GM19324 (cell line): ENCODE results near the gene IGLL1.
"Not testable (repeated sequence)": the region's sequence is repeated elsewhere in the genome, so short reads cannot be mapped to it uniquely, and the experiment has no call there.

ENCODE experiments used
- ATAC-seq: cut with Tn5 transposase; IDR thresholded peaks from one replicate; pipeline ENCODE4 v1.9.1; 2021; ENCODE audit warnings: mild to moderate bottlenecking, moderate library complexity; ENCODE audit not compliant: unreplicated experiment, low FRiP score

IGLL1 gene

GRCh38 chr22:23579870-23580575 is at the start of gene IGLL1:
Gene IGLL1, minus strand, starts transcription at chr22:23580290. Its CDS starts 100 bp downstream, at chr22:23580190.
- no peak for ATAC-seq

GRCh38 chr22:23628056-23628743 is 48.1 kb upstream of the IGLL1 start:
- not testable (repeated sequence) for ATAC-seq

- not testable (repeated sequence) for ATAC-seq
Measured at GRCh38 chr22:23627401-23628055, 47.4 kb upstream of the IGLL1 start.

- ATAC-seq = no peak
Measured at GRCh38 chr22:23626286-23626975, 46.3 kb upstream of the IGLL1 start.

GRCh38 chr22:23622634-23623033 is 42.5 kb upstream of the IGLL1 start:
- ATAC-seq = no peak

- not testable (repeated sequence) for ATAC-seq
Measured at GRCh38 chr22:23621916-23622315, 41.8 kb upstream of the IGLL1 start.

GRCh38 chr22:23621082-23621780 is 41.1 kb upstream of the IGLL1 start:
- ATAC-seq = no peak

- no peak for ATAC-seq
Measured at GRCh38 chr22:23613193-23613972, 33.3 kb upstream of the IGLL1 start.

- no peak for ATAC-seq
Measured at GRCh38 chr22:23609983-23610781, 30.1 kb upstream of the IGLL1 start.

- no peak for ATAC-seq
Measured at GRCh38 chr22:23608583-23608982, 28.5 kb upstream of the IGLL1 start.

- ATAC-seq = no peak
Measured at GRCh38 chr22:23606204-23607131, 26.4 kb upstream of the IGLL1 start.

- no peak for ATAC-seq
Measured at GRCh38 chr22:23604939-23605712, 25.0 kb upstream of the IGLL1 start.

GRCh38 chr22:23603266-23603665 is 23.2 kb upstream of the IGLL1 start:
- ATAC-seq = no peak

GRCh38 chr22:23598805-23599518 is 18.9 kb upstream of the IGLL1 start:
- no peak for ATAC-seq

- not testable (repeated sequence) for ATAC-seq
Measured at GRCh38 chr22:23597576-23598268, 17.6 kb upstream of the IGLL1 start.

- not testable (repeated sequence) for ATAC-seq
Measured at GRCh38 chr22:23595904-23596303, 15.8 kb upstream of the IGLL1 start.
